K562 (cell line): ENCODE results near the gene PDCD6IP.

Source experiments
- CTBP1 ChIP-seq: fragments of 450-650 bp; IDR thresholded peaks from 2 replicates; pipeline ENCODE4 v1.6.1; 2016; ENCODE audit warnings: borderline replicate concordance
- CTCF ChIP-seq, 3 experiments: IDR thresholded peaks in 2 of 3; conservative IDR thresholded peaks in 1 of 3; 2 replicates each; pipeline ENCODE4 v1.5.1; 2011 to 2012; ENCODE audit warnings: low read length in 3 of 3, mild to moderate bottlenecking in 3 of 3, control low read depth in 2 of 3, improper control_type of control experiment in 1 of 3, inconsistent platforms in 1 of 3, low read depth in 1 of 3, mixed read lengths in 1 of 3, moderate library complexity in 1 of 3; ENCODE audit not compliant: insufficient read depth in 2 of 3
- PREB ChIP-seq: sonication (generic); formaldehyde crosslinking; IDR thresholded peaks from 2 replicates; pipeline ENCODE4 v1.8.1; 2023; ENCODE audit warnings: mild to moderate bottlenecking, missing genetic modification reagents
- RCOR1 ChIP-seq, 2 experiments: IDR thresholded peaks; 2 replicates each; pipeline ENCODE4 v1.6.1; 2012; ENCODE audit warnings: low read depth in 2 of 2, low read length in 2 of 2, borderline replicate concordance in 1 of 2, improper control_type of control experiment in 1 of 2
- TSC22D4 ChIP-seq: fragments of 450-650 bp; IDR thresholded peaks from 2 replicates; pipeline ENCODE4 v1.6.1; 2016; ENCODE audit warnings: missing genetic modification characterization, missing biosample characterization, control low read depth
- ZBTB26 ChIP-seq: fragments of 450-650 bp; formaldehyde crosslinking; IDR thresholded peaks from 2 replicates; pipeline ENCODE4 v1.4.0; 2022; ENCODE audit warnings: missing genetic modification characterization
- ZNF445 ChIP-seq: fragments of 250-450 bp; sonication (Bioruptor Pico); IDR thresholded peaks from 2 replicates; pipeline ENCODE4 v1.4.0; 2020; ENCODE audit warnings: low read depth, mild to moderate bottlenecking, moderate library complexity

- TF ChIP-seq ZBTB26 (CRISPR knock-in tag), result no peak
- TF ChIP-seq RCOR1 (IDR thresholded peaks at IDR 0.05; ENCODE audit: borderline replicate concordance in 1 of 2, low read depth in 2 of 2, low read length in 2 of 2), result no peak
- TF ChIP-seq TSC22D4 (tag), result no peak
- no peak for TF ChIP-seq CTCF (IDR thresholded peaks at IDR 0.05 in 2 of 3, conservative IDR thresholded peaks at IDR 0.05 in 1 of 3; ENCODE audit: insufficient read depth in 2 of 3, low read depth in 1 of 3, low read length in 3 of 3)
- TF ChIP-seq CTBP1, result no peak
- no peak for TF ChIP-seq PREB (CRISPR knock-in tag)
- no peak for TF ChIP-seq ZNF445 (CRISPR knock-in tag)
Observed at GRCh38 chr3:33807191-33807590, 8.8 kb downstream of the PDCD6IP start.
